Smooth muscle cell of the brain vasculature (primary cell): ENCODE measurements around the gene DEPDC5.
"Not testable (repeated sequence)": the region's sequence is repeated elsewhere in the genome, so short reads cannot be mapped to it uniquely, and the experiment has no call there.

ENCODE experiments used
- DNase-seq: peaks from one replicate; pipeline ENCODE4 v3.0.0-alpha.2; 2012; ENCODE audit warnings: low read depth, low spot score

DEPDC5 gene

DNA sequence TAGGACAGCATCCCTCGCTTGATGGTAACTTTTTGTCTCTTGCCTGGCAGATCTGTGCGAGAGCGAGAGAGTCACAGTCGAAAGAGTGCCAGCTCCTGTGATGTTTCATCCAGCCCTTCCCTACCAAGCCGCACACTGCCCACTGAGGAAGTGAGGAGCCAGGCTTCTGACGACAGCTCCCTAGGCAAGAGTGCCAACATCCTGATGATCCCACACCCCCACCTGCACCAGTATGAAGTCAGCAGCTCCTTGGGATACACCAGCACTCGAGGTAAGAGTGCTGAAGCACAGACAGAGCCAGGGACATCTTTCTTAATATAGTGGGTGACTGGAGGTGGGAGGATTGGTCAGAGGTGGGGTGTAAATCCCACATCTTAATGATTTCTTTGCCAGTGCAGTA, 61.1 kb downstream of the DEPDC5 start:
- no peak for DNase-seq

DNA sequence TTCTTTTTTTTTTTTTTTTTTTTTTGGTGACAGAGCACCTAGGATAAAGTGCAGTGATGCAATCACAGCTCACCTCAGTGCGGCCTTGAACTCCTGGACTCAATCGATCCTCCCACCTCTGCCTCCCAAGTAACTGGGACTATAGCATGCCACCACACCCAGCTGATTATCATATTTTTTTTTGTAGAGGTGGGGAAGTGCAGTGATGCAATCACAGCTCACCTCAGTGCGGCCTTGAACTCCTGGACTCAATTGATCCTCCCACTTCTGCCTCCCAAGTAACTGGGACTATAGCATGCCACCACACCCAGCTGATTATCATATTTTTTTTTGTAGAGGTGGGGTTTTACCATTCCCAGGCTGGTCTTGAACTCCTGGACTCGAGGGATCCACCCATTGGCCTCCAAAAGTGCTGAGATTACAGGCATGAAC, 61.6 kb downstream of the DEPDC5 start:
- not testable (repeated sequence) for DNase-seq

GRCh38 chr22:31816750-31817149, 62.9 kb downstream of the DEPDC5 start:
- DNase-seq, result no peak

DNA sequence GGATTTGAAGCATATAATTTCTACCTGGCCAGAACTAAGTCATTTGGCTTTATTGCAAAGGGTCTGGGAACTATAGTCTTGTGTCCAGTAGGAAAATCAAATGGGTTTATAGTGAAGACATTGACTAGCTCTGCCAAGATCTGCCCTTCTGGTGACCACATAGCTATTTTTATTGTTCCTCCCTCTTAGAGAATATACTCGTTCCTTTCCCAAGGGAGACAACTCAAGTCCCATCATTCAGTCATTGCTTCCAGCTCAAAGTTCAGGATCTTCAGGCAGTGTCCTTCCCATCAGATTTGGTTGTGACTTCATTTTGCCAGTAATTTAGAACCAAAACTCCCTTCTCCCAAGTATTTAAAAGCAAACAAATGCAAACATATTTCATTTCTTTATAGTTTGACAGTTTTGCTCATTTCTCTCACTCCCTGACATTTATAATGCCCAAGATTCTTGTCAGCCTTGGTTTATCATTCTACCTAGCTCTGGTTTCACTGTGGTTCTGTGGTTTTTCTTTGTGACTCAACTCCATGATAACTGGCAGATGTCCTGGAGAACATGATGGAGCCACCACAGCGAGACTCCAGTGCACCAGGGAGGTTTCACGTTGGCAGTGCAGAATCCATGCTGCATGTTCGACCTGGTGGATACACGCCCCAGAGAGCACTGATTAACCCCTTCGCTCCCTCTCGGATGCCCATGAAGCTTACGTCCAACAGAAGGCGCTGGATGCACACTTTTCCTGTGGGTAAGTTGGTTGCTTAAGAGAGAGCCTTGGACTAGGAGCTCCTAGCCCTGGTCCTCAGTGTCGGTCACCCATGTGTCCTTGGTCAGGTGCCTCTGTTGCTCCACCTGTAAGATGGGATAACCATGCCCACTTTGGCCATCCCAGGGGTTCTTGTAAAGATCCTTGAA, 64.9 kb downstream of the DEPDC5 start:
- DNase-seq, result no peak

DNA sequence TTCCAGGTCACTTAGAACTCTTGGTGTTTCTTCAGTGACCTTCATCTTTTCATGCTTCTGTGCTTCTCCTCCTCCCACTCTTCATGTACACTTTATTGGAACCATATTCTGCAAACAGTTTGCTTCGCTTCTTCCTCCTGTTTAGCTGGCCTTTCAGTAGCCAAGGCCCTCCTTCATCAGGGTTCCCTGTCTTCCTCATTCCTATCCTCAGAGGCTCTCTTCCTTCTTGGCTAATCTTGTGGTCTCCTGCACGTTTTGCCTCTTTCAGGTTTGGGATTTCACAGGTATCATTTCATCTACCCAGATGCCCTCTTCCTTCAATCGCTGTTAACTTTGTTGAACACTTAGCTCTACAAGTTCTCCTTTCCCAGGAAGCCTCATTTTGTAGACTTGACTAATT, 66.8 kb downstream of the DEPDC5 start:
- DNase-seq, result no peak

- no peak for DNase-seq
Observed at GRCh38 chr22:31821572-31821971, 67.8 kb downstream of the DEPDC5 start.

- DNase-seq, result no peak
Observed at GRCh38 chr22:31822523-31822922, 68.7 kb downstream of the DEPDC5 start.

DNA sequence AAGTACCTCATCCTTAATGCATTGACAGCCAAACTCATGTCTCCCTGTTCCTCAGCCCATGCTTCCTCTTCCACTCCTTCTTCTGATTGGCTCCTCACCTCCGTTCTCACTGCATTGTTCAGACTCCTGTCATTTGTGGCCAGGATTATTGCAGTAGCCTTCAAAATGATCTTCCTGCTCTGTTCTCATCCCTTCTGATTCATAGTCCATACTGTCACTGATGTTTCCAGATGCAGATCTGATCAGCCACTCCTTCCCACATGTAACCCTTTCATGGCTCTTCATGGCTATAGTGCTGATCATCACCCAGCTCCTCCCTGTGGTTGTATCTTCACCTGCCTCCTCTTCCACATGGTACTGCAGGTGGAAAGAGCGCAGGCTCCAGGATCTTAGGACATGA, 71.7 kb downstream of the DEPDC5 start:
- no peak for DNase-seq

GRCh38 chr22:31826443-31826842, 72.6 kb downstream of the DEPDC5 start:
- DNase-seq, result no peak

DNA sequence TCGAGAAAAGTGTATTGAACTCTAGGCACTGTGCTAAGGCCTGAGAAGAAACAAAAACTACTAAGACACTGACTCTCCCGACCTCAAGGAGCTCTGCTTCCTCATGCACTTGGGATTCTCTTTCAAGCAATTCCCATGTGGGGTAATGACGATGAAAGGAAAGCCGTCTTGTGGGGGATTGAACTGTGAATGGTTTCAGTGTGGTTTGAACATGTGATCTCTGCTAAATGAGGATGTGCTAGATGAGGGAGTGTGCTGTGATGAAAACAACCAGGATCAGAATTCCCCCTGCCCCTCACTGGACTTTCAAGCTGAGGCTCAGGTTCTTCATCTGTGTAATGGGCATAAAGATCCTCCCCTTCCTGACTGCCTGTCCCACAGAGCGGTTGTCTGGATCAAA, 74.9 kb downstream of the DEPDC5 start:
- DNase-seq, result no peak

DNA sequence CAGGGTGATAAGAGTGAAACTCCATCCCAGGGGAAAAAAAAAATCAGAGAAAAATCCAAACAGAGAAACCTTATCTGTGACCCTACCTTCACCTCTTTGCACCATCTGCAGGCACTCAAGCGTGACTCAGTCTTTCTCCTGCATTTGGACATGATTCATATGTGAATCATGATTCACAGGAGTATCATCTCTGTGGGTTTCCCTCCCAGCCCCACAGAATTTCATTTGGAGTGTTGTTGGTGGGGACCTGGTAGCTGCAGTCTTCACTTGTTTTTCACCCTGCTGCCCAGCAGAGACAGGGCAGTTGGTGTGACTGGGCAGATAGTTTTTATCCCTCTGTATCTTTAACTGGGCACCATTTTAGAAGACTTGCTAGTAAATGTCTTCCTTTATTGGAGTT, 75.7 kb downstream of the DEPDC5 start:
- DNase-seq, result peak; percentile 51

GRCh38 chr22:31830721-31831070, 76.9 kb downstream of the DEPDC5 start:
- no peak for DNase-seq

DNA sequence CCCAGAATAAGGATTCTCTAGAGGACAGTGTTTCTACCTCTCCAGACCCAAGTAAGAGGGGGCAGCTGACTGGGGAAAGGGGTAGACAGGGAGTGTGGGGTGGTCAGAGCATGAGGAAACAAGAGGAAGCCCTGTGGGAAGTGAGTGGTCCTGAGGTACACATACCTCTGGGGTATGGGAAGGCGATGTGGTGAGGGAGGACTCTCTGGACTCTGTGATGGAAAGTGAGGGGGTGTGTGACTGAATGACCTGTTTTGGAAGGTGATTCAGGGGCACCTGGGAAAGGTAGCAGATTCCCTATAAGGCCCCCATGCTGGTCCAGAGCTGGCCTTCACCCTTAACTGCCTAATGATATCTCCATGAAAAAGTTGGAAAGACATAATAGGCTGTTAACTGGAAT, 80.1 kb downstream of the DEPDC5 start:
- DNase-seq, result no peak

GRCh38 chr22:31836010-31836409, 82.2 kb downstream of the DEPDC5 start:
- no peak for DNase-seq

- DNase-seq, result no peak
Observed at GRCh38 chr22:31838917-31839316, 85.1 kb downstream of the DEPDC5 start.

DNA sequence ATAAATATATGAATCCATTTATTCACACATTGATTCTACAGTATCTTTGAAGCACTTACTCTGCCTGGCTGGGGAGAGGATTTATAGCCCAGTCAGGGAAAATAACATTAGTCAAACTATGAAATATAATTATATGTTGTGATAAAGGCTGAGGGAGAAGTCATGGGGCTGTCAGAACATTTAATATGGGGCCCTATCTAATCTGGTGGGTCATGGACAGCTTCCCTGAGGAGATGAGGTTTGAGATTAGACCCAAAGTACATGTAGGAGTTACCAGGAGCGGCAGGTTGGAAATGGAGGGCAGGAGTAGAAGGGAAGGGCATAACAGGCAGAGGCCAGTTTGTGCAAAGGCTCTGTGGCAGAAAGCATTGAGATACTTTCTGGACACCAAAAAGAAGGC, 86.2 kb downstream of the DEPDC5 start:
- DNase-seq, result no peak

- no peak for DNase-seq
Observed at GRCh38 chr22:31840585-31840984, 86.8 kb downstream of the DEPDC5 start.

- no peak for DNase-seq
Observed at GRCh38 chr22:31841078-31841827, 87.4 kb downstream of the DEPDC5 start.

DNA sequence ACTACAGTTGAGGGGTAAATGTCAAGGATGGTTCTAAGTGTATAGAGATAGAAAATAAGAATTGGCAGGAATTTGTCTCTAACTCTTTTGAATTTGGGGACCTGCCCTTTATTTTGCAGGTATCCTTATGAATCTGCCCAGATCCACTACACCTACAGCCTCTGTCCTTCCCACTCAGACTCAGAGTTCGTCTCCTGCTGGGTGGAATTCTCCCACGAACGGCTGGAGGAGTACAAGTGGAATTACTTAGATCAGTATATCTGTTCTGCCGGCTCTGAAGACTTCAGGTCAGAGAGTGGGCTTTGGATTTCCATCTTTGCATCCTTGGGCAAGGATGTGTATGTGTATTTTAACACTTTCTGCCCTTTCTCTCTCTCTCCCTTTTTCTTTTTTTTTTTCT, 89.7 kb downstream of the DEPDC5 start:
- no peak for DNase-seq

GRCh38 chr22:31844941-31845340, 91.1 kb downstream of the DEPDC5 start:
- no peak for DNase-seq

GRCh38 chr22:31846161-31847115, 92.6 kb downstream of the DEPDC5 start:
- DNase-seq, result no peak

GRCh38 chr22:31848411-31848810, 94.6 kb downstream of the DEPDC5 start:
- no peak for DNase-seq
